Activated naive CD8-positive, alpha-beta T cell treated with anti-CD3 and anti-CD28 coated beads, Interleukin-2, amount 50 U/mL, for 24 hours (primary cell): ENCODE measurements around the gene GRM8.

Experiments used
- ATAC-seq: fragments of 150-1000 bp; cut with Tn5 transposase; one replicate; pipeline ENCODE4 v1.10.0; 2021
- DNase-seq: peaks from one replicate; pipeline ENCODE4 v3.0.0; 2021
- H3K27ac Mint-ChIP-seq: one replicate; pipeline ENCODE4 v1.8.0; 2021; ENCODE audit warnings: mild to moderate bottlenecking, mixed read lengths
- H3K27me3 Mint-ChIP-seq: one replicate; pipeline ENCODE4 v1.8.0; 2021; ENCODE audit warnings: mixed read lengths
- H3K36me3 Mint-ChIP-seq: one replicate; pipeline ENCODE4 v1.8.0; 2021; ENCODE audit warnings: low read depth, mixed read lengths
- H3K4me1 Mint-ChIP-seq: one replicate; pipeline ENCODE4 v1.8.0; 2021; ENCODE audit warnings: mixed read lengths
- H3K4me3 Mint-ChIP-seq: one replicate; pipeline ENCODE4 v1.8.0; 2021; ENCODE audit warnings: mild to moderate bottlenecking, moderate library complexity, mixed read lengths
- H3K9me3 Mint-ChIP-seq: one replicate; pipeline ENCODE4 v1.8.0; 2021; ENCODE audit warnings: mixed read lengths

GRM8 gene

GRCh38 chr7:126605553-126605952 is 647.2 kb downstream of the GRM8 start:
- H3K4me3 Mint-ChIP-seq = no peak overlapping the region
- H3K4me1 Mint-ChIP-seq = no peaks in the 10 kb centered on the region
- H3K36me3 Mint-ChIP-seq = no peaks in the 10 kb centered on the region
- ATAC-seq = no peak
- H3K27ac Mint-ChIP-seq = no peak overlapping the region
- H3K9me3 Mint-ChIP-seq = no peaks in the 10 kb centered on the region
- no peaks in the 10 kb centered on the region for H3K27me3 Mint-ChIP-seq
- no peak for DNase-seq

- DNase-seq (no peak), ATAC-seq (no peak)
- H3K27me3 Mint-ChIP-seq = no peaks in the 10 kb centered on the region
- no peaks in the 10 kb centered on the region for H3K36me3 Mint-ChIP-seq
- no peak overlapping the region for H3K27ac Mint-ChIP-seq
- no peaks in the 10 kb centered on the region for H3K9me3 Mint-ChIP-seq
- H3K4me3 Mint-ChIP-seq = no peak overlapping the region
- H3K4me1 Mint-ChIP-seq = no peaks in the 10 kb centered on the region
Measured at GRCh38 chr7:126605056-126605455, 647.7 kb downstream of the GRM8 start.

GRCh38 chr7:126589068-126589684 is 663.6 kb downstream of the GRM8 start:
- no peaks in the 10 kb centered on the region for H3K27me3 Mint-ChIP-seq
- no peak overlapping the region for H3K27ac Mint-ChIP-seq
- H3K36me3 Mint-ChIP-seq = no peaks in the 10 kb centered on the region
- no peaks in the 10 kb centered on the region for H3K4me1 Mint-ChIP-seq
- ATAC-seq = no peak
- peaks cover 11% of the 10 kb centered on the region for H3K9me3 Mint-ChIP-seq
- DNase-seq = no peak
- H3K4me3 Mint-ChIP-seq = no peak overlapping the region

- Mint-ChIP-seq H3K27ac (no peak overlapping the region), H3K9me3 (peaks cover 7% of the 10 kb centered on the region), H3K4me3 (no peak overlapping the region), H3K4me1 (no peaks in the 10 kb centered on the region), H3K27me3 (no peaks in the 10 kb centered on the region), H3K36me3 (no peaks in the 10 kb centered on the region)
- DNase-seq (no peak), ATAC-seq (no peak)
Measured at GRCh38 chr7:126578338-126578737, 674.4 kb downstream of the GRM8 start.

- DNase-seq = no peak
- Mint-ChIP-seq H3K4me3 (no peak overlapping the region), H3K27ac (no peak overlapping the region), H3K9me3 (peaks cover 12% of the 10 kb centered on the region), H3K36me3 (no peaks in the 10 kb centered on the region), H3K4me1 (no peaks in the 10 kb centered on the region), H3K27me3 (no peaks in the 10 kb centered on the region)
- no peak for ATAC-seq
Measured at GRCh38 chr7:126574276-126575250, 678.2 kb downstream of the GRM8 start.

- ATAC-seq = no peak
- Mint-ChIP-seq H3K9me3 (peaks cover 7% of the 10 kb centered on the region), H3K4me3 (no peak overlapping the region), H3K27me3 (no peaks in the 10 kb centered on the region), H3K36me3 (no peaks in the 10 kb centered on the region), H3K27ac (no peak overlapping the region), H3K4me1 (no peaks in the 10 kb centered on the region)
- no peak for DNase-seq
Measured at GRCh38 chr7:126570845-126571244, 681.9 kb downstream of the GRM8 start.

GRCh38 chr7:126569402-126569801 is 683.3 kb downstream of the GRM8 start:
- H3K27ac Mint-ChIP-seq = no peak overlapping the region
- no peaks in the 10 kb centered on the region for H3K36me3 Mint-ChIP-seq
- no peak for DNase-seq
- no peak overlapping the region for H3K4me3 Mint-ChIP-seq
- ATAC-seq = no peak
- H3K27me3 Mint-ChIP-seq = no peaks in the 10 kb centered on the region
- no peaks in the 10 kb centered on the region for H3K4me1 Mint-ChIP-seq
- peaks cover 4% of the 10 kb centered on the region for H3K9me3 Mint-ChIP-seq

GRCh38 chr7:126557271-126557670 is 695.5 kb downstream of the GRM8 start:
- ATAC-seq = no peak

GRCh38 chr7:126541406-126541805 is 711.3 kb downstream of the GRM8 start:
- ATAC-seq = no peak
- no peaks in the 10 kb centered on the region for H3K27me3 Mint-ChIP-seq

More at GRCh38 chr7:126557271-126557670, 695.5 kb downstream of the GRM8 start:
- DNase-seq = no peak
- H3K36me3 Mint-ChIP-seq = no peaks in the 10 kb centered on the region
- peaks cover 4% of the 10 kb centered on the region for H3K9me3 Mint-ChIP-seq
- no peak overlapping the region for H3K4me3 Mint-ChIP-seq
- H3K4me1 Mint-ChIP-seq = no peaks in the 10 kb centered on the region
- no peaks in the 10 kb centered on the region for H3K27me3 Mint-ChIP-seq
- H3K27ac Mint-ChIP-seq = no peak overlapping the region

GRCh38 chr7:126535176-126535575 is 717.6 kb downstream of the GRM8 start:
- Mint-ChIP-seq H3K36me3 (no peaks in the 10 kb centered on the region), H3K27ac (no peak overlapping the region), H3K27me3 (no peaks in the 10 kb centered on the region), H3K4me1 (no peaks in the 10 kb centered on the region), H3K9me3 (peaks cover 2% of the 10 kb centered on the region), H3K4me3 (no peak overlapping the region)
- ATAC-seq = no peak
- DNase-seq = no peak

More at GRCh38 chr7:126541406-126541805, 711.3 kb downstream of the GRM8 start:
- H3K36me3 Mint-ChIP-seq = no peaks in the 10 kb centered on the region
- no peak for DNase-seq
- no peak overlapping the region for H3K27ac Mint-ChIP-seq
- H3K4me1 Mint-ChIP-seq = no peaks in the 10 kb centered on the region
- H3K9me3 Mint-ChIP-seq = no peaks in the 10 kb centered on the region
- no peak overlapping the region for H3K4me3 Mint-ChIP-seq

GRCh38 chr7:126533715-126534114 is 719.0 kb downstream of the GRM8 start:
- no peaks in the 10 kb centered on the region for H3K36me3 Mint-ChIP-seq
- ATAC-seq = no peak
- no peak overlapping the region for H3K4me3 Mint-ChIP-seq
- H3K27ac Mint-ChIP-seq = no peak overlapping the region
- no peaks in the 10 kb centered on the region for H3K4me1 Mint-ChIP-seq
- peaks cover 9% of the 10 kb centered on the region for H3K9me3 Mint-ChIP-seq
- no peaks in the 10 kb centered on the region for H3K27me3 Mint-ChIP-seq
- DNase-seq = no peak

GRCh38 chr7:126529833-126530232 is 722.9 kb downstream of the GRM8 start:
- DNase-seq (no peak), ATAC-seq (no peak)
- peaks cover 12% of the 10 kb centered on the region for H3K9me3 Mint-ChIP-seq
- no peaks in the 10 kb centered on the region for H3K4me1 Mint-ChIP-seq
- H3K4me3 Mint-ChIP-seq = no peak overlapping the region
- H3K36me3 Mint-ChIP-seq = no peaks in the 10 kb centered on the region
- H3K27ac Mint-ChIP-seq = no peak overlapping the region
- no peaks in the 10 kb centered on the region for H3K27me3 Mint-ChIP-seq

GRCh38 chr7:126529254-126529653 is 723.5 kb downstream of the GRM8 start:
- Mint-ChIP-seq H3K4me3 (no peak overlapping the region), H3K27me3 (no peaks in the 10 kb centered on the region), H3K4me1 (no peaks in the 10 kb centered on the region), H3K27ac (no peak overlapping the region), H3K9me3 (peaks cover 17% of the 10 kb centered on the region), H3K36me3 (no peaks in the 10 kb centered on the region)
- DNase-seq = no peak
- ATAC-seq = no peak

- Mint-ChIP-seq H3K4me3 (no peak overlapping the region), H3K9me3 (peaks cover 18% of the 10 kb centered on the region), H3K27me3 (no peaks in the 10 kb centered on the region), H3K36me3 (no peaks in the 10 kb centered on the region), H3K4me1 (no peaks in the 10 kb centered on the region), H3K27ac (no peak overlapping the region)
- DNase-seq = no peak
- ATAC-seq = no peak
Measured at GRCh38 chr7:126525906-126526305, 726.8 kb downstream of the GRM8 start.

- no peak for DNase-seq
- H3K4me3 Mint-ChIP-seq = no peak overlapping the region
- H3K27ac Mint-ChIP-seq = no peak overlapping the region
- H3K27me3 Mint-ChIP-seq = no peaks in the 10 kb centered on the region
- peaks cover 15% of the 10 kb centered on the region for H3K9me3 Mint-ChIP-seq
- no peaks in the 10 kb centered on the region for H3K4me1 Mint-ChIP-seq
- H3K36me3 Mint-ChIP-seq = no peaks in the 10 kb centered on the region
- no peak for ATAC-seq
Measured at GRCh38 chr7:126524967-126525366, 727.8 kb downstream of the GRM8 start.
